ENCODE results near the gene GPC5.
"Not testable (repeated sequence)": the region's sequence is repeated elsewhere in the genome, so short reads cannot be mapped to it uniquely, and the experiment has no call there.

GPC5 gene

DNA sequence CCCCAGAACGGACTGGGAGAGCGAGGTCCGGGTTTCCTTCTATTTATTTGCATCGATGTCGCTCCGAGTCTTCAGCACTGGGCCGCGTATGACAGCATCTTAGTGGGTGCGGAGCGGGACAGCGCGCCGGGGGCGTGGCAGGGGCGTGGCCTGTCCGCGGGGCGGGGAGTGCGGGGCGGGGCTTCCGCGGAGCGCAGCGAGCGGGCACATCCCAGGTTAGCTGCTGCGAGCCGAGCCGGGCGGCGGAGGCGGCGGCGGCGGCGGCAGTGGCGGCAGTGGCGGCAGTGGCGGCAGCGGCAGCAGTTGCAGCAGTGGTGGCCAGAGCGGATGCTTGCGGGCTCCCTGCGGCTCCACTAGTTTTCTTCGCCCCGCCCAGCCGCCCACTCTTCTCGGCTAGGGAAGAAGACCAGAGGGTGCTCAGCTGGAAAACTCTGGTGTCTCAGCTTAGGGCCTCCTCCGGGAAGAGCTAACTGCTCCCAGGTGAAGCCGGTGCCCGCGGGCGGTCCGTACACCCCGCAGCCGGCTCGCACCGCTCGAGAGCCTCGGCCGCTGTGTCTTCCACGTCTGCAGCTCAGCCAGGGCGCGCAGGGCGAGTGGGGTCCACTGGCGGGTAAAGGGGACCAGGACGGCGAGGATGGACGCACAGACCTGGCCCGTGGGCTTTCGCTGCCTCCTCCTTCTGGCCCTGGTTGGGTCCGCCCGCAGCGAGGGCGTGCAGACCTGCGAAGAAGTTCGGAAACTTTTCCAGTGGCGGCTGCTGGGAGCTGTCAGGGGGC is at the start of gene GPC5:
GPC5 (plus strand) TSS at position 209 of the 776 bp plus-strand sequence.
- peak; percentile 45 for DNase-seq (ENCODE audit: low read depth, low spot score)

GRCh38 chr13:91348906-91349435 is 49.5 kb upstream of the GPC5 start:
- peak; percentile 84 for DNase-seq (ENCODE audit: low read depth, low spot score)

DNA sequence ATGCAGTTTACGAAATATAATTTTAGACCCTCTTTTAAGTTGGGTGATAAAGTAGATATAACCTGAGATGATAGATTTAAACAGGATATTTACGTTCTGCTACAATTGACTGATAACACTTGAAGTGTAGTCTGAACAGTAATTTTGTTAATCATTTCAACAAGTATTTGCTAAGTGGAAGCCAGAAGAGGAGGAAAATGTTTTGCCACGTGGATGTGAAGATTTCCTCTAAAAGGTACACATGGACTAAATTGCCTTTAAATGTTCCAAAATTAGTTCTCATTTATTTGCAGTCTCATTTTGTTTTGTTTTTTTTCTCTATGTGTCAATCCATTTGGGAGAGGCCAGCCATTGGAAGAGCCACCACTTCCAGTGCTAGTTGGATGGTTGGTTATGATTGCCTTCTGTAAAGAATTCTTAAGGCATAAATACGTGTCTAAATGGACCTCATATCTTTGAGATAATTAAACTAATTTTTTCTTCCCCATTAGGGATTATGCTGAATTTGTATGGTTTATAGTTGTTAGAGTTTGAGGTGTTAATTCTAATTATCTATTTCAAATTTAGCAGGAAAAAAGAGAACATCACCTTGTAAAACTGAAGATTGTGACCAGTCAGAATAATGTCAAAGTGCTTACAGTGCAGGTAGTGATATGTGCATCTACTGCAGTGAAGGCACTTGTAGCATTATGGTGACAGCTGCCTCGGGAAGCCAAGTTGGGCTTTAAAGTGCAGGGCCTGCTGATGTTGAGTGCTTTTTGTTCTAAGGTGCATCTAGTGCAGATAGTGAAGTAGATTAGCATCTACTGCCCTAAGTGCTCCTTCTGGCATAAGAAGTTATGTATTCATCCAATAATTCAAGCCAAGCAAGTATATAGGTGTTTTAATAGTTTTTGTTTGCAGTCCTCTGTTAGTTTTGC is 48.2 kb upstream of the GPC5 start:
- no peak for DNase-seq (ENCODE audit: low read depth, low spot score)

GRCh38 chr13:91351123-91351522 is 47.3 kb upstream of the GPC5 start:
- DNase-seq (ENCODE audit: low read depth, low spot score), result no peak

GRCh38 chr13:91351980-91352379 is 46.4 kb upstream of the GPC5 start:
- no peak for DNase-seq (ENCODE audit: low read depth, low spot score)

DNA sequence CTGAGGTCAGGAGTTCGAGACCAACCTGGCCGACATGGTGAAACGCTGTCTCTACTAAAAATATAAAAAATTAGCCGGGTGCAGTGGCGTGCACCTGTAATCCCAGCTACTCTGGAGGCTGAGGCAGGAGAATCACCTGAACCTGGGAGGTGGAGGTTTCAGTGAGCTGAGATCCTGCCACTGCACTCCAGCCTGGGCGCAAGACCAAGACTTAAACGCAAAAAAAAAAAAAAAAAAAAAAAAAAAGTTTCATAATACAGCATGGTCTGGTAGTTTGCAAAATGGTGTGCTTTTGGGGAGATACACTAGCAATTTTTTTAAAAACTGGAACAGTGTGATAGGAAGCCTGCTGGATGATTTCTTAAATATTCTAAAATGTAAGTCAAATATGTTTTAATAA is 45.5 kb upstream of the GPC5 start:
- not testable (repeated sequence) for DNase-seq (ENCODE audit: low read depth, low spot score)

DNA sequence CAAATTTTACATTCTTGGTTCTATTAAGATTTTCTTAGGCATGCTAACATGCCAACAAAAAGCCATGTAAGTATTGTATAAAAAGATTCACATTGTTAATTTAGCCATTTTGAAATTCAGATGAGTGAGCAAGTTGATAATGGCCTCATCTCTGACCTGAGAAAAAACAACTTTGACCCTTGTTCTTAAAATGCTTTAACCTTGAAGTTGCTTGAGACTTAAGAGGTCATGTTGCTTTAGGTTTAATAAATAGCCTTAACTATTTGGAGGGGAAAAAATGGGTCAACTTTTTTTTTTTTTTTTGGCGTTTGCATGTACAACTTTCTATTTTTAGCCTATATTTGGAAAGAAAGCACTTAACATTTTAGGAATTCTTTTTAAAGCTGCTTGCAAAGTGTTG is 44.9 kb upstream of the GPC5 start:
- DNase-seq (ENCODE audit: low read depth, low spot score), result no peak

- DNase-seq (ENCODE audit: low read depth, low spot score), result no peak
Observed at GRCh38 chr13:91355099-91355825, 43.2 kb upstream of the GPC5 start.

GRCh38 chr13:91355826-91356710 is 42.4 kb upstream of the GPC5 start:
- DNase-seq (ENCODE audit: low read depth, low spot score), result no peak

DNA sequence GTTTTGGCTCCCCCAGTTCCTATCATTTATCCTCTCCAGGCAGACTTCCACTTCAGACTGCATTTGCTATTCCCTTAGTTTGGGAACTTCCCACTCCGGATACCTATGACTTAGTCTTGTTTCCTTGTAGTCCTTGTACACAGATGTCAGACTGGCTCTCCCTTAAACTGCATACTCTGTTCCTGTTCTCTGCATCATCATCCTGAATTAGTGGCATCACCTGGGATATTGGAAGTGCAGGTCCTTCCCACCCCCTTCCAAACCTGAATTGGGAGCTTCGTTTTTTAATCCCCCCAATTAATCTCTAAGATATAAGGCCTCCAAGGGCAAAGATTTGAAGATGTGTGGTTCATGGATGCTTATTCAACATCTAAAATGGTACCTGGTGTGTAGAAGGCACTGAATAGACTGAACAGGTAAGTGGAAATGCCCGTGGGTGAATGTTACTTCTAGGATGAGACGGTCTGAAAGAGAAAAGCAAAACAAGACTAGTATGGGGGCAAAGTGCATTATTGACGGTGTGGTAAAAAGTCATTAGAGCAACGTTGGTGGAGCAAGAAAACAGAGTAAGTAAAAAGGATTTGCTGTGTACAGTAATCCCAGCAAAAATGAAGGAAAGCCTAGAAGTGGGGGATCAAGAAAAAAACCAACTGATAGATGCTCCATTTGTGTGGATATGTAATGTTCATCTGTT is 41.4 kb upstream of the GPC5 start:
- no peak for DNase-seq (ENCODE audit: low read depth, low spot score)

DNA sequence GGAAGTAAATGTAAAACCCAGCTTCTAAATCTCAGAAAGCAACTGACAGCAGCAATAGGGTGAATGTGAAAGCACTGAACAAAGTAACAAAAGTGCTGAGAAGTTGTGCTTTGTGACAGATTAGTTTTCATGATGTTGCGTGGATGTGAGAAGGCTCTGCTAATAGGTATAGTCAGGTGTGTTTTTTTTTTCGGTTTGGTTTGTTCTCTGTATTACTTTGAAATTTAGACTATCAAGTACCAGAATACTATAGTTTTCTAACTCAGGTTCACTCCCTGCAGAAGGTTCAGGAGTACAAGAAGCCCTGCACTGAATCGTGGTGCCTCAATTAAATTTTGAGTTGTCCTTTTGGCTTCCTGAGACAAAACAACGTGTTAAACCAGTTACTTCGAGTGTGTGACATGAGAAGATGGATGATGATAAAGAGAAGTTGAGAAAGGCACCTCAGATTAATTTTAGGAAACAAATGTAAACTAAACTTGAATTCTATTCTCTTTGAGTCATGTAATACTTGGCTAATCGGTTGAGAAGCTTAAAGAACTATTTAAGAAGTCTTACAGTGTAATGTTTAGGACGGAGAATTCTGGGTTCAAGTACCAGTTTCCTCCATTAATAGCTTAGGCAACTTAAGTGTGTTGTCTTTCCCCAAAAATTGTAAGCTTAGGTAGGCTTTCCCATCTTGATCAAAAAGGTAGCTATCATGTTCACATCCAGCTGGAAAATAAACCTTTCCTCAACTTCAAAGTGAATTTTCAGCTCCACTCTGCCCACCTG is 40.6 kb upstream of the GPC5 start:
- no peak for DNase-seq (ENCODE audit: low read depth, low spot score)

- DNase-seq (ENCODE audit: low read depth, low spot score), result no peak
Observed at GRCh38 chr13:91358387-91358782, 40.0 kb upstream of the GPC5 start.

GRCh38 chr13:91359111-91359510 is 39.3 kb upstream of the GPC5 start:
- no peak for DNase-seq (ENCODE audit: low read depth, low spot score)

DNA sequence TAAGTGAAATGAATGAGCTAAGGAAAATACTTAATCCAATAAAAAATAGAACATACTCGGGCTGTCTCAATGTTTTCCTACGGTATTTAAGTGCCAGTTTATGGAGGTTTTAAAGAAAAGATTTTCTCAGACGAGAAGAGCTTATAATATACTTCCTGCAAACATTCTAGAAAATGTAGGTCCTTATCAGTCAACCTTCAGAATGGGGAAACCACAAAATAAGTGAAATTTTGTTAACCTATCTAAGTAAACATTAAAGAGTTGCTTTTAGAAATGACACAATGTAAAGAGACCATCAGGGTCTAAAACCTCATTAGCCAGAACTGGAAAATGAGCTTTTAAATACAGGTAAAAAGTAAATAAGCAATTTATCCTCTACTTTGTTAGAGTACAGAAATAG is 38.8 kb upstream of the GPC5 start:
- no peak for DNase-seq (ENCODE audit: low read depth, low spot score)

- DNase-seq (ENCODE audit: low read depth, low spot score), result no peak
Observed at GRCh38 chr13:91360246-91360751, 38.1 kb upstream of the GPC5 start.

GRCh38 chr13:91361755-91362271 is 36.6 kb upstream of the GPC5 start:
- no peak for DNase-seq (ENCODE audit: low read depth, low spot score)

DNA sequence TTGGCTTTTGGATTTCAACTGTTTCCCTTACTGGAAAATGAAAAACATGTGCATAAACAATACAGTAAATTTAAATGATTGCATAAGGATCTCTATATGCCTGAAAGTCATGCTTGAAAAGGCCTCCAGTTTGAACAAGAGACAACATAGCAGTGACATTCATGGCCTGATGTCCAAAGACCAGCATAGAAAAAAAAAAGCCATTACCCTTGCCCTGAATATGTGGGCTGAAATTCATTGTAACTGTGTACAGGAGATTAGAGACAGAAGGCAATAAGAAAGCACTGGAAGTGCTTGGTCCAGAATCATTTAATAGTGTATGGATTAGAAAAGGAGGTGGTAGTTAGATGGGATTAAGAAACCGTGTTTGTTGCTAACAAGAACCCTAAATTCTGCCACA is 35.5 kb upstream of the GPC5 start:
- DNase-seq (ENCODE audit: low read depth, low spot score), result no peak

DNA sequence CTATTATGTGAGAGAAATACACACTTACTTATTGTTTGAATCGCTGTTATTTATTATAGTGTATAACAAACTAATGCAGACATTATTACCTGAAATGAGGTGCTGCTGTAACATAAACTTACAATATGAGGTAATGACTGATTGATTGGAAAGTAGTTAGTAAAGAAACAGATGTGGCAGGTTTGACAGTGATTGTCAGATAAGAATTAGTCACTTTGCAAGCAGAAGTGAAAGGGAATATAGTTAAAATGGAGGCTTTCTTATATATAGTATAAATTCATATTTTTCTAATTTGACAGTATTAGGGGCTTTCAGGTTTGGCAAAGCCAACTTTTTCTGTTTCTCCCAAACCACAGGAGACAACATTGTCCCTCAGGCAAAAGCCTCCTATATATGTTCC is 30.3 kb upstream of the GPC5 start:
- DNase-seq (ENCODE audit: low read depth, low spot score), result no peak

All from activated CD4-positive, CD25-positive, alpha-beta regulatory T cell treated with anti-CD3 and anti-CD28 coated beads, Interleukin-2, amount 50 U/mL, for 16 hours (primary cell).